ENCODE results near the gene BRI3BP.

The BRI3BP gene

GRCh38 chr12:124993626-124994436 is at the start of gene BRI3BP:
Gene BRI3BP, plus strand, starts transcription at chr12:124993645. Its CDS starts 146 bp downstream, at chr12:124993791.
- no peak for DNase-seq

- no peak for DNase-seq
Measured at GRCh38 chr12:124946447-124946793, 47.0 kb upstream of the BRI3BP start.

GRCh38 chr12:124947013-124947412 is 46.4 kb upstream of the BRI3BP start:
- DNase-seq = no peak

GRCh38 chr12:124947561-124948398 is 45.7 kb upstream of the BRI3BP start:
- DNase-seq = no peak

GRCh38 chr12:124949066-124949465 is 44.4 kb upstream of the BRI3BP start:
- no peak for DNase-seq

GRCh38 chr12:124949779-124950728 is 43.4 kb upstream of the BRI3BP start:
- DNase-seq = no peak

GRCh38 chr12:124952295-124952694 is 41.1 kb upstream of the BRI3BP start:
- no peak for DNase-seq

- DNase-seq = no peak
Measured at GRCh38 chr12:124952801-124953200, 40.6 kb upstream of the BRI3BP start.

GRCh38 chr12:124953689-124954405 is 39.6 kb upstream of the BRI3BP start:
- DNase-seq = no peak

- DNase-seq = no peak
Measured at GRCh38 chr12:124954771-124955170, 38.7 kb upstream of the BRI3BP start.

GRCh38 chr12:124956571-124956970 is 36.9 kb upstream of the BRI3BP start:
- no peak for DNase-seq

GRCh38 chr12:124961055-124961454 is 32.4 kb upstream of the BRI3BP start:
- DNase-seq = no peak

GRCh38 chr12:124963211-124963610 is 30.2 kb upstream of the BRI3BP start:
- no peak for DNase-seq

- DNase-seq = no peak
Measured at GRCh38 chr12:124964251-124964650, 29.2 kb upstream of the BRI3BP start.

- DNase-seq = no peak
Measured at GRCh38 chr12:124964836-124965462, 28.5 kb upstream of the BRI3BP start.

GRCh38 chr12:124967016-124967739 is 26.3 kb upstream of the BRI3BP start:
- DNase-seq = peak; percentile 25

- DNase-seq = no peak
Measured at GRCh38 chr12:124968656-124969055, 24.8 kb upstream of the BRI3BP start.

- no peak for DNase-seq
Measured at GRCh38 chr12:124970647-124971402, 22.6 kb upstream of the BRI3BP start.

GRCh38 chr12:124971603-124972002 is 21.8 kb upstream of the BRI3BP start:
- DNase-seq = no peak

- DNase-seq = no peak
Measured at GRCh38 chr12:124972211-124972610, 21.2 kb upstream of the BRI3BP start.
